ENCODE measurements around the gene CACNA1I. TPM values are rescaled to one million over a fixed set of nuclear protein-coding genes. Genes with fewer than 3 reads are reported as not detected.

Gene CACNA1I
- total and polyA plus RNA-seq, 2 donors (not counting 1 experiment from before 2014, with no cell fraction given), result 0.07 to 0.25 TPM

DNA sequence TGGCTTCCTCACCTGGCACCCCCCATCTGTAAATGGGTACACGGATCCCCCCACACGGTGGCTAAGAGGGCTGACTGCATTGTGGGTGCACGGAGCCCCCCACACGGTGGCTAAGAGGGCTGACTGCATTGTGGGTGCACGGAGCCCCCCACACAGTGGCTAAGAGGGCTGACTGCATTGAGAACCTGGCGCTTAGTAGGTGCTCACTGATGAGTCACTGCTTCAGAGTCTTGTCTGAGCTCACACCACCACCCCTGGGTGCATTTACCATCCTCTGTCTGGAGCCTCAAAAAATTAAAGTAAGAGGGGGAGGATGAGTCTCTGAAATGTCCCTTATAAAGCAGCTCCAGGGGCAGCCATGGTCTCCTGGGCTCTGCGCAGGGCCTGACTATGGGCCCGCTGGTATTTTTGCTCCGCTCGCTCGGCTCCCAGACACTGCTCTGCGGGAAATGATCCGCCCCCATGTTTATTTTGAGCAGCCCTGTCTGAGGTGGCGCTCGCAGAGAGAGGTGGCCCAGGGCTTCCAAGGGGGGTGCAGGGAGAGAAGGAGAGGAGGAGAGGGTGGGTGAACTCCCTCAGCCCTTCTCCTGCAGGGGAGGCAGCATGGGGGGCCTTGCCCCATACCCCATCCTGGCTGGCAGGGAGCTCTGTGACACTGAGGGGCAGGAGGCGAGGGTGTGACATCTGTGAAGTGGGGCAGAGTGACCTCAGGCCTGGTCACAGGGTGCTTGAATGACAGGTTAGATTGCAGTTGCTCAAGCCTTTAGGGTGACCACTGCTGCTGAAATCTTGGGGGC, 82.6 kb downstream of the CACNA1I start:
- no peak for TF ChIP-seq EZH2 (IDR thresholded peaks at IDR 0.05; ENCODE audit: borderline replicate concordance, insufficient read depth, low read depth, low read length, poor library complexity, severe bottlenecking)
- TF ChIP-seq, protein P1, sequence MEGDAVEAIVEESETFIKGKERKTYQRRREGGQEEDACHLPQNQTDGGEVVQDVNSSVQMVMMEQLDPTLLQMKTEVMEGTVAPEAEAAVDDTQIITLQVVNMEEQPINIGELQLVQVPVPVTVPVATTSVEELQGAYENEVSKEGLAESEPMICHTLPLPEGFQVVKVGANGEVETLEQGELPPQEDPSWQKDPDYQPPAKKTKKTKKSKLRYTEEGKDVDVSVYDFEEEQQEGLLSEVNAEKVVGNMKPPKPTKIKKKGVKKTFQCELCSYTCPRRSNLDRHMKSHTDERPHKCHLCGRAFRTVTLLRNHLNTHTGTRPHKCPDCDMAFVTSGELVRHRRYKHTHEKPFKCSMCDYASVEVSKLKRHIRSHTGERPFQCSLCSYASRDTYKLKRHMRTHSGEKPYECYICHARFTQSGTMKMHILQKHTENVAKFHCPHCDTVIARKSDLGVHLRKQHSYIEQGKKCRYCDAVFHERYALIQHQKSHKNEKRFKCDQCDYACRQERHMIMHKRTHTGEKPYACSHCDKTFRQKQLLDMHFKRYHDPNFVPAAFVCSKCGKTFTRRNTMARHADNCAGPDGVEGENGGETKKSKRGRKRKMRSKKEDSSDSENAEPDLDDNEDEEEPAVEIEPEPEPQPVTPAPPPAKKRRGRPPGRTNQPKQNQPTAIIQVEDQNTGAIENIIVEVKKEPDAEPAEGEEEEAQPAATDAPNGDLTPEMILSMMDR (IDR thresholded peaks at IDR 0.05), result no peak
- Histone ChIP-seq H3K4me2 (replicated peaks; ENCODE audit: low read depth, low read length, poor library complexity, severe bottlenecking) (no peak overlapping the region), H3K27ac (ENCODE audit: low read length in 2 of 2) (no peak overlapping the region), H3K27me3 (replicated peaks in 1 of 4; ENCODE audit: control extremely low read depth in 1 of 4, control insufficient read depth in 3 of 4, insufficient read depth in 4 of 4, low read length in 3 of 4) (peaks cover 0 to 23% (median 0%) of the 10 kb centered on the region in 4 experiments), H2AFZ (ENCODE audit: insufficient read depth, low read depth, low read length, poor library complexity, severe bottlenecking) (no peak overlapping the region), H3K4me1 (ENCODE audit: control insufficient read depth in 2 of 2, insufficient read depth in 2 of 2, low read length in 2 of 2) (no peaks in the 10 kb centered on the region), H4K20me1 (ENCODE audit: control insufficient read depth, insufficient read depth, low read length, poor library complexity, severe bottlenecking) (no peaks in the 10 kb centered on the region), H3K9ac (ENCODE audit: low read length) (no peak overlapping the region), H3K9me3 (ENCODE audit: control extremely low read depth in 1 of 3, control insufficient read depth in 2 of 3, insufficient read depth in 1 of 3, low read length in 2 of 3) (peaks cover 0 to 8% (median 0%) of the 10 kb centered on the region in 3 donors), H3K36me3 (replicated peaks in 1 of 2; ENCODE audit: control extremely low read depth in 1 of 2, control insufficient read depth in 1 of 2, extremely low read depth in 1 of 2, insufficient read depth in 2 of 2, low read length in 1 of 2) (no peaks in the 10 kb centered on the region), H3K79me2 (ENCODE audit: control insufficient read depth, insufficient read depth, low read length) (no peaks in the 10 kb centered on the region), H3K4me3 (ENCODE audit: control extremely low read depth in 1 of 5, extremely low read depth in 1 of 5, insufficient read depth in 1 of 5, low read depth in 2 of 5, low read length in 4 of 5) (no peak overlapping the region)
- Mint-ChIP-seq H3K4me1 (no peaks in the 10 kb centered on the region), H3K27me3 (peaks cover 24% of the 10 kb centered on the region), H3K27ac (no peak overlapping the region), H3K9me3 (ENCODE audit: insufficient read depth) (no peaks in the 10 kb centered on the region), H3K4me3 (no peak overlapping the region)
- ChIA-PET POLR2A (no interaction called here), CTCF (no interaction called here)
- ATAC-seq (ENCODE audit: low read depth), result no peak
- DNase-seq, result no peak
- intact Hi-C loops (cut with micrococcal nuclease), result loop anchor here (2.0 kb wide), 1 partner anchor 72 kb away; no protein-coding TSS in a partner anchor
- 69% methylated on average over 16 of the region's 16 CpGs for WGBS (ENCODE audit: insufficient coverage)

DNA sequence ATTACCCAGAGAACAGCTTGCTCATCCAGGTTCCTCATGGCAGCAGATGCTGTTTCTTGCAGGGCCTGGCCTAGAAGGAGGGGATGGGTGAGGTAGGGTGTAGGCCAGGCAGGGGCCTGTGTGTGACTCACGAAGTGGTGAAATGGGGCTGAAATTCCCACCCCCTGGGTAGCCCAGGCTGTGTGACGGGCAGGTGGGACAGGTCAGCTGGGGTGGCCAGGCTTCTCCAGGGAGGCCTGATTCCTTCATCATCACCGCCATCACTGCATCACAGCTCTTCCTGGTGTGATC, 83.2 kb downstream of the CACNA1I start:
- no peak overlapping the region for H3K27ac ChIP-seq (ENCODE audit: low read length in 2 of 2)
- no peak overlapping the region for H2AFZ ChIP-seq (ENCODE audit: insufficient read depth, low read depth, low read length, poor library complexity, severe bottlenecking)
- DNase-seq (no peak), ATAC-seq (ENCODE audit: low read depth) (no peak)
- H3K4me1 ChIP-seq (ENCODE audit: control insufficient read depth in 2 of 2, insufficient read depth in 2 of 2, low read length in 2 of 2), result no peaks in the 10 kb centered on the region
- H3K9me3 ChIP-seq (ENCODE audit: control extremely low read depth in 1 of 3, control insufficient read depth in 2 of 3, insufficient read depth in 1 of 3, low read length in 2 of 3), result peaks cover 0 to 8% (median 0%) of the 10 kb centered on the region in 3 donors
- H3K4me3 Mint-ChIP-seq, result no peak overlapping the region
- no peaks in the 10 kb centered on the region for H4K20me1 ChIP-seq (ENCODE audit: control insufficient read depth, insufficient read depth, low read length, poor library complexity, severe bottlenecking)
- H3K4me1 Mint-ChIP-seq, result peaks cover 2% of the 10 kb centered on the region
- TF ChIP-seq, protein P1 (IDR thresholded peaks at IDR 0.05), result no peak
- TF ChIP-seq EZH2 (IDR thresholded peaks at IDR 0.05; ENCODE audit: borderline replicate concordance, insufficient read depth, low read depth, low read length, poor library complexity, severe bottlenecking), result no peak
- H3K9me3 Mint-ChIP-seq (ENCODE audit: insufficient read depth), result no peaks in the 10 kb centered on the region
- CTCF ChIA-PET, result no interaction called here
- POLR2A ChIA-PET, result no interaction called here
- H3K27ac Mint-ChIP-seq, result no peak overlapping the region
- H3K36me3 ChIP-seq (replicated peaks in 1 of 2; ENCODE audit: control extremely low read depth in 1 of 2, control insufficient read depth in 1 of 2, extremely low read depth in 1 of 2, insufficient read depth in 2 of 2, low read length in 1 of 2), result no peaks in the 10 kb centered on the region
- H3K4me2 ChIP-seq (replicated peaks; ENCODE audit: low read depth, low read length, poor library complexity, severe bottlenecking), result no peak overlapping the region
- 68% methylated on average over 2 of the region's 3 CpGs for WGBS (ENCODE audit: insufficient coverage)
- no peak overlapping the region for H3K4me3 ChIP-seq (ENCODE audit: control extremely low read depth in 1 of 5, extremely low read depth in 1 of 5, insufficient read depth in 1 of 5, low read depth in 2 of 5, low read length in 4 of 5)
- peaks cover 29% of the 10 kb centered on the region for H3K27me3 Mint-ChIP-seq
- peaks cover 0 to 26% (median 0%) of the 10 kb centered on the region in 4 experiments for H3K27me3 ChIP-seq (replicated peaks in 1 of 4; ENCODE audit: control extremely low read depth in 1 of 4, control insufficient read depth in 3 of 4, insufficient read depth in 4 of 4, low read length in 3 of 4)
- intact Hi-C loops (cut with micrococcal nuclease), result loop anchor here (2.0 kb wide), 1 partner anchor 71 kb away; no protein-coding TSS in a partner anchor
- H3K9ac ChIP-seq (ENCODE audit: low read length), result no peak overlapping the region
- no peaks in the 10 kb centered on the region for H3K79me2 ChIP-seq (ENCODE audit: control insufficient read depth, insufficient read depth, low read length)

Data from B cell (primary cell).